PC-9 (cell line): ENCODE data around the gene NLRX1. TPM values are rescaled to one million over a fixed set of nuclear protein-coding genes. Genes with fewer than 3 reads are reported as not detected.

Experiments used
- BruUV-seq: library from RNA; stranded (reverse); fragments of 400-500 nt; replicated peaks from 2 replicates; lab custom pipeline; 2021; lab: Mats Ljungman, UMichigan
- CTCF ChIA-PET: fragments of 300-600 bp; sonication (Branson Sonifier 250); formaldehyde crosslinking; loops from one replicate; lab custom pipeline; 2022; ENCODE audit warnings: antibody characterized with exemption; lab: Charles Lee
- POLR2A ChIA-PET: fragments of 300-600 bp; sonication (Branson Sonifier 250); formaldehyde crosslinking; loops from one replicate; lab custom pipeline; 2022; ENCODE audit warnings: antibody characterized with exemption; ENCODE audit not compliant: unreplicated experiment; lab: Charles Lee
- DNase-seq, 2 experiments: peaks; one replicate each; pipeline versions ENCODE4 v3.0.0 to v3.0.0-alpha.2; 2015 to 2022; ENCODE audit warnings: mixed read lengths in 1 of 2
- H2AFZ ChIP-seq: fragments of 200-600 bp; sonication (generic); 2 replicates; pipeline ENCODE4 v1.8.1; 2017; ENCODE audit warnings: antibody characterized with exemption
- H3F3A ChIP-seq: fragments of 200-600 bp; sonication (generic); 2 replicates; pipeline ENCODE4 v1.8.1; 2017; ENCODE audit warnings: antibody characterized with exemption, mild to moderate bottlenecking, low read depth; ENCODE audit not compliant: insufficient read depth
- H3K27ac ChIP-seq: fragments of 200-600 bp; sonication (generic); 2 replicates; pipeline ENCODE4 v1.6.1; 2016; ENCODE audit warnings: mixed run types
- H3K27me3 ChIP-seq: fragments of 200-600 bp; sonication (generic); 2 replicates; pipeline ENCODE4 v1.6.1; 2016; ENCODE audit warnings: low read depth, mixed run types; ENCODE audit not compliant: insufficient read depth
- H3K36me3 ChIP-seq: fragments of 200-600 bp; sonication (generic); 2 replicates; pipeline ENCODE4 v1.6.1; 2016; ENCODE audit warnings: low read depth, mixed run types
- H3K4me1 ChIP-seq: fragments of 200-600 bp; sonication (generic); replicated peaks from 2 replicates; pipeline ENCODE4 v1.6.1; 2016; ENCODE audit warnings: mixed run types; ENCODE audit not compliant: insufficient read depth
- H3K4me2 ChIP-seq: fragments of 200-600 bp; sonication (generic); 2 replicates; pipeline ENCODE4 v1.6.1; 2017; ENCODE audit warnings: mixed run types
- H3K4me3 ChIP-seq: fragments of 200-600 bp; sonication (generic); 2 replicates; pipeline ENCODE4 v1.6.1; 2016; ENCODE audit warnings: mixed run types
- H3K79me2 ChIP-seq: fragments of 200-600 bp; sonication (generic); 2 replicates; pipeline ENCODE4 v1.6.1; 2017; ENCODE audit warnings: low read depth, mixed run types
- H3K9me2 ChIP-seq: fragments of 200-600 bp; sonication (generic); 2 replicates; pipeline ENCODE4 v1.8.1; 2017; ENCODE audit warnings: mild to moderate bottlenecking; ENCODE audit not compliant: insufficient read depth
- H3K9me3 ChIP-seq: fragments of 200-600 bp; sonication (generic); 2 replicates; pipeline ENCODE4 v1.8.1; 2016; ENCODE audit warnings: low read depth; ENCODE audit not compliant: insufficient read depth
- H4K20me1 ChIP-seq: fragments of 200-600 bp; sonication (generic); 2 replicates; pipeline ENCODE4 v1.8.1; 2017; ENCODE audit not compliant: insufficient read depth
- CTCF ChIP-seq: fragments of 200-600 bp; sonication (generic); conservative IDR thresholded peaks from 2 replicates; pipeline ENCODE4 v1.6.1; 2017; ENCODE audit warnings: mixed run types, antibody characterized with exemption, mild to moderate bottlenecking, moderate library complexity
- EZH2 ChIP-seq: fragments of 200-600 bp; sonication (generic); IDR thresholded peaks from 2 replicates; pipeline ENCODE4 v1.8.0; 2017; ENCODE audit warnings: antibody characterized with exemption, low read depth
- intact Hi-C: fragments of 100-400 bp; cut with micrococcal nuclease; formaldehyde crosslinking; loops from one replicate; pipeline ENCODE4 v1.10.0; 2022; ENCODE audit not compliant: unreplicated experiment
- total RNA-seq: library from RNA; stranded (reverse); gene quantifications from 2 replicates; pipeline ENCODE4 v1.2.3, GENCODE V29; 2021

Gene NLRX1
- total RNA-seq, 1 experiment from 2014 or later: 18.4 TPM

GRCh38 chr11:119193001-119193400 is 24.5 kb downstream of the NLRX1 start:
- no peak overlapping the region for H3K4me3 ChIP-seq
- H3K27ac ChIP-seq: no peak overlapping the region
- H3K4me2 ChIP-seq: no peak overlapping the region
- intact Hi-C loops: no loop called here
- H4K20me1 ChIP-seq: no peaks in the 10 kb centered on the region
- no peaks in the 10 kb centered on the region for H3K36me3 ChIP-seq
- peaks cover 16% of the 10 kb centered on the region; the same call in 1 of the 2 replicates for H3F3A ChIP-seq
- H3K9me3 ChIP-seq: no peaks in the 10 kb centered on the region; the same call in 1 of the 2 replicates
- H2AFZ ChIP-seq: no peak overlapping the region
- H3K9me2 ChIP-seq: no peaks in the 10 kb centered on the region
- peaks cover 47% of the 10 kb centered on the region for H3K4me1 ChIP-seq
- CTCF ChIA-PET: interaction anchor here (0.5 to 0.6 kb wide), 2 partner anchors 18 to 159 kb away, joined by 4 to 5 read pairs; no protein-coding TSS in a partner anchor
- H3K79me2 ChIP-seq: no peaks in the 10 kb centered on the region
- DNase-seq: no peak
- BruUV-seq: no TSS peak
- no peak for TF ChIP-seq EZH2
- POLR2A ChIA-PET: interaction anchor here (0.6 kb wide), 1 partner anchor 71 kb away, joined by 5 read pairs; the partner anchor contains the start of gene HINFP
- no peaks in the 10 kb centered on the region for H3K27me3 ChIP-seq

GRCh38 chr11:119193626-119194025 is 25.1 kb downstream of the NLRX1 start:
- H3K27me3 ChIP-seq: no peaks in the 10 kb centered on the region
- DNase-seq: no peak
- intact Hi-C loops: no loop called here
- H3K9me3 ChIP-seq: no peaks in the 10 kb centered on the region; the same call in 1 of the 2 replicates
- H3K4me2 ChIP-seq: no peak overlapping the region
- no peaks in the 10 kb centered on the region for H3K79me2 ChIP-seq
- H2AFZ ChIP-seq: no peak overlapping the region
- no TSS peak for BruUV-seq
- H3F3A ChIP-seq: peaks cover 16% of the 10 kb centered on the region; the same call in 1 of the 2 replicates
- no peak overlapping the region for H3K27ac ChIP-seq
- ChIA-PET POLR2A (no interaction called here), CTCF (interaction anchor here (0.5 kb wide), 1 partner anchor 18 kb away, joined by 4 read pairs; no protein-coding TSS in a partner anchor)
- H3K36me3 ChIP-seq: no peaks in the 10 kb centered on the region
- TF ChIP-seq CTCF: no peak
- no peak for TF ChIP-seq EZH2
- H3K9me2 ChIP-seq: no peaks in the 10 kb centered on the region
- no peaks in the 10 kb centered on the region for H4K20me1 ChIP-seq
- H3K4me3 ChIP-seq: no peak overlapping the region
- H3K4me1 ChIP-seq: peaks cover 47% of the 10 kb centered on the region

- Histone ChIP-seq H3K4me3 (no peak overlapping the region), H3K79me2 (no peaks in the 10 kb centered on the region), H3K4me1 (peaks cover 35% of the 10 kb centered on the region), H3K4me2 (no peak overlapping the region), H4K20me1 (no peaks in the 10 kb centered on the region), H3F3A (peaks cover 16% of the 10 kb centered on the region; the same call in 1 of the 2 replicates), H3K27ac (no peak overlapping the region), H3K9me3 (no peaks in the 10 kb centered on the region; the same call in 1 of the 2 replicates), H3K9me2 (no peaks in the 10 kb centered on the region), H3K27me3 (no peaks in the 10 kb centered on the region), H2AFZ (no peak overlapping the region), H3K36me3 (no peaks in the 10 kb centered on the region)
- POLR2A ChIA-PET: interaction anchor here (0.7 kb wide), 1 partner anchor 165 kb away, joined by 3 read pairs; no protein-coding TSS in a partner anchor
- TF ChIP-seq EZH2 (no peak), CTCF (no peak)
- DNase-seq: no peak
- BruUV-seq: no TSS peak
- intact Hi-C loops: loop anchor here (5.0 kb wide), 1 partner anchor 178 kb away; the partner anchor contains the start of genes RPS25 and TRAPPC4
- CTCF ChIA-PET: interaction anchor here (0.5 kb wide), 2 partner anchors 29 to 72 kb away, joined by 3 to 5 read pairs; no protein-coding TSS in a partner anchor
Observed at GRCh38 chr11:119194811-119195440, 26.4 kb downstream of the NLRX1 start.
